A549 (cell line): ENCODE data around the gene OR51A4. TPM values are rescaled to one million over a fixed set of nuclear protein-coding genes. Genes with fewer than 3 reads are reported as not detected.

ENCODE experiments used
- ATAC-seq, 2 experiments: fragments of 200-7000 bp in 1 of 2; fragments of >200 bp in 1 of 2; cut with Nextera tagmentation in 1 of 2; cut with Tn5 transposase in 1 of 2; 3 replicates each; pipeline versions ENCODE4 v1.8.0 to v1.9.1; 2018 to 2020; ENCODE audit warnings: mild to moderate bottlenecking in 1 of 2, moderate library complexity in 1 of 2
- CTCF ChIA-PET: fragments of 300-600 bp; sonication (Branson Sonifier 250); formaldehyde crosslinking; extraction: SDS; loops from one replicate; lab custom pipeline; 2021; ENCODE audit warnings: antibody characterized with exemption, inconsistent platforms; lab: Yijun Ruan, JAX
- POLR2A ChIA-PET: fragments of 350-600 bp; formaldehyde crosslinking; extraction: SDS; loops from one replicate; lab custom pipeline; 2021; ENCODE audit warnings: antibody characterized with exemption, inconsistent platforms; lab: Yijun Ruan, JAX
- DNase-seq, 2 experiments: peaks; one replicate each; pipeline versions ENCODE4 v3.0.0 to v3.0.0-alpha.2; 2011 to 2016; ENCODE audit warnings: low read depth in 1 of 2, low spot score in 1 of 2
- FAIRE-seq: peaks from 2 replicates; lab custom pipeline; 2011; peaks lifted over from hg19 to GRCh38; lab: Jason Lieb, UNC
- H3K27ac ChIP-seq, 2 experiments: fragments of >200 bp; sonication (Bioruptor Twin); formaldehyde crosslinking; 3 replicates each; pipeline ENCODE4 v1.5.1; 2016 to 2017
- H3K4me1 ChIP-seq: fragments of >200 bp; sonication (Bioruptor Twin); formaldehyde crosslinking; 3 replicates; pipeline ENCODE4 v1.6.1; 2016
- H3K4me2 ChIP-seq: fragments of >200 bp; sonication (Bioruptor Twin); formaldehyde crosslinking; 3 replicates; pipeline ENCODE4 v1.6.1; 2016
- H3K4me3 ChIP-seq: fragments of >200 bp; sonication (Bioruptor Twin); formaldehyde crosslinking; 3 replicates; pipeline ENCODE4 v1.5.1; 2016
- H3K9me3 ChIP-seq: fragments of >200 bp; sonication (Bioruptor Twin); formaldehyde crosslinking; 3 replicates; pipeline ENCODE4 v1.6.1; 2016
- BHLHE40 ChIP-seq: IDR thresholded peaks from 2 replicates; pipeline ENCODE4 v1.6.1; 2012; ENCODE audit warnings: low read depth, low read length, inconsistent platforms
- CBX8 ChIP-seq: fragments of 200-600 bp; sonication (generic); IDR thresholded peaks from 2 replicates; pipeline ENCODE4 v1.6.1; 2016
- EHF ChIP-seq: fragments of 250-450 bp; sonication (Bioruptor Pico); IDR thresholded peaks from 2 replicates; pipeline ENCODE4 v1.5.0; 2020; ENCODE audit warnings: mild to moderate bottlenecking
- EHMT2 ChIP-seq: fragments of 200-600 bp; sonication (generic); IDR thresholded peaks from 2 replicates; pipeline ENCODE4 v1.6.1; 2016; ENCODE audit warnings: antibody characterized with exemption, low read depth, mild to moderate bottlenecking, moderate library complexity
- EP300 ChIP-seq, 2 experiments: fragments of >200 bp; sonication (Bioruptor Twin); formaldehyde crosslinking; IDR thresholded peaks; 2 replicates in 1 of 2; 3 replicates in 1 of 2; pipeline ENCODE4 v1.6.1; 2016 to 2017
- FOXS1 ChIP-seq: fragments of 250-450 bp; sonication (Bioruptor Pico); IDR thresholded peaks from 2 replicates; pipeline ENCODE4 v1.5.0; 2020; ENCODE audit warnings: mild to moderate bottlenecking, moderate library complexity
- GATA3 ChIP-seq: IDR thresholded peaks from 2 replicates; pipeline ENCODE4 v1.6.1; 2012; ENCODE audit warnings: borderline replicate concordance
- HOXA7 ChIP-seq: fragments of 250-450 bp; sonication (Bioruptor Pico); IDR thresholded peaks from 2 replicates; pipeline ENCODE4 v1.5.0; 2020; ENCODE audit warnings: mild to moderate bottlenecking, moderate library complexity
- HOXB13 ChIP-seq: fragments of 250-450 bp; sonication (Bioruptor Pico); IDR thresholded peaks from 2 replicates; pipeline ENCODE4 v1.5.0; 2020; ENCODE audit warnings: low read depth, mild to moderate bottlenecking, moderate library complexity
- JUN ChIP-seq, 2 experiments: fragments of >200 bp; sonication (Bioruptor Twin); formaldehyde crosslinking; IDR thresholded peaks; 2 replicates in 1 of 2; 3 replicates in 1 of 2; pipeline ENCODE4 v1.6.1; 2016 to 2017
- KDM1A ChIP-seq: fragments of 200-600 bp; sonication (generic); IDR thresholded peaks from 2 replicates; pipeline ENCODE4 v1.6.1; 2016; ENCODE audit warnings: low read depth, mild to moderate bottlenecking
- KDM5A ChIP-seq: fragments of 200-600 bp; sonication (generic); IDR thresholded peaks from 2 replicates; pipeline ENCODE4 v1.6.1; 2016; ENCODE audit warnings: antibody characterized with exemption, mild to moderate bottlenecking
- MAFK ChIP-seq: fragments of 450-650 bp; IDR thresholded peaks from 2 replicates; pipeline ENCODE4 v1.6.1; 2014; ENCODE audit not compliant: partially characterized antibody
- POLR2AphosphoS2 ChIP-seq: conservative IDR thresholded peaks from 2 replicates; pipeline ENCODE4 v1.6.1; 2012; ENCODE audit warnings: low read length, improper control_type of control experiment, inconsistent platforms
- RAD21 ChIP-seq, 2 experiments: fragments of >200 bp in 1 of 2; sonication (Bioruptor Twin) in 1 of 2; formaldehyde crosslinking in 1 of 2; IDR thresholded peaks in 1 of 2; conservative IDR thresholded peaks in 1 of 2; 2 replicates in 1 of 2; 3 replicates in 1 of 2; pipeline ENCODE4 v1.6.1; 2012 to 2018; ENCODE audit warnings: inconsistent platforms in 1 of 2
- RFX5 ChIP-seq: fragments of 450-650 bp; IDR thresholded peaks from 2 replicates; pipeline ENCODE4 v1.7.1; 2014; ENCODE audit warnings: antibody characterized with exemption, mild to moderate bottlenecking, moderate library complexity
- RNF2 ChIP-seq: fragments of 200-600 bp; sonication (generic); IDR thresholded peaks from 2 replicates; pipeline ENCODE4 v1.6.1; 2016; ENCODE audit warnings: low read depth, mild to moderate bottlenecking, antibody characterized with exemption, moderate library complexity, borderline replicate concordance
- SREBF2 ChIP-seq: fragments of 450-650 bp; IDR thresholded peaks from 2 replicates; pipeline ENCODE4 v1.6.1; 2014; ENCODE audit warnings: mild to moderate bottlenecking, moderate library complexity
- TFCP2L1 ChIP-seq: fragments of 250-450 bp; sonication (Bioruptor Pico); IDR thresholded peaks from 2 replicates; pipeline ENCODE4 v1.5.0; 2021; ENCODE audit warnings: mild to moderate bottlenecking
- ZNF302 ChIP-seq: fragments of 250-450 bp; sonication (Bioruptor Pico); IDR thresholded peaks from 2 replicates; pipeline ENCODE4 v1.9.0; 2021; ENCODE audit warnings: inconsistent platforms, mild to moderate bottlenecking, moderate library complexity
- WGBS: methylation state at CpG from one replicate; pipeline ENCODE4 v1.1.6; 2017; ENCODE audit errors: missing lambda C conversion rate; 5-methylcytosine and 5-hydroxymethylcytosine counted together
- polyA minus RNA-seq: library from RNA; depleted of rRNA, polyadenylated mRNA; stranded (reverse); fragments of >200 nt; gene quantifications from 2 replicates; pipeline ENCODE4 v1.2.3, GENCODE V29; 2011; rRNA and poly(A)+ RNA removed
- polyA plus RNA-seq, 4 experiments: library from polyadenylated mRNA; depleted of rRNA in 3 of 4; stranded (reverse); fragments of >200 nt; fragmentation: RNase III in 1 of 4; extraction: RNeasy Plus Mini Kit Qiagen cat#74134 plus additional on column Dnase treatment in 1 of 4; gene quantifications; 2 replicates in 3 of 4; 3 replicates in 1 of 4; pipeline ENCODE4 v1.2.3, GENCODE V29; 2011 to 2017
- TF ChIP-seq, protein P1 (sequence below): IDR thresholded peaks from 2 replicates; pipeline ENCODE4 v1.6.1; 2012
- TF ChIP-seq, protein P2 (sequence below): IDR thresholded peaks from 2 replicates; pipeline ENCODE4 v1.6.1; 2012
- TF ChIP-seq, protein P3 (sequence below): fragments of 200-600 bp; sonication (generic); IDR thresholded peaks from 2 replicates; pipeline ENCODE4 v1.6.1; 2016; ENCODE audit warnings: antibody characterized with exemption, mild to moderate bottlenecking, moderate library complexity
- TF ChIP-seq, protein P4 (sequence below): IDR thresholded peaks from 2 replicates; pipeline ENCODE4 v1.6.1; 2012; ENCODE audit warnings: low read depth, borderline replicate concordance
- TF ChIP-seq, protein P5 (sequence below): fragments of >200 bp; sonication (Bioruptor Twin); formaldehyde crosslinking; IDR thresholded peaks from 3 replicates; pipeline ENCODE4 v1.5.1; 2016
- TF ChIP-seq, protein P6 (sequence below): fragments of 150-350 bp; IDR thresholded peaks from 2 replicates; pipeline ENCODE4 v1.6.1; 2014; ENCODE audit warnings: low read depth, mild to moderate bottlenecking, low read length
- TF ChIP-seq, protein P7 (sequence below): fragments of 450-650 bp; IDR thresholded peaks from 2 replicates; pipeline ENCODE4 v1.6.1; 2014; ENCODE audit warnings: antibody characterized with exemption

The OR51A4 gene, protein sequence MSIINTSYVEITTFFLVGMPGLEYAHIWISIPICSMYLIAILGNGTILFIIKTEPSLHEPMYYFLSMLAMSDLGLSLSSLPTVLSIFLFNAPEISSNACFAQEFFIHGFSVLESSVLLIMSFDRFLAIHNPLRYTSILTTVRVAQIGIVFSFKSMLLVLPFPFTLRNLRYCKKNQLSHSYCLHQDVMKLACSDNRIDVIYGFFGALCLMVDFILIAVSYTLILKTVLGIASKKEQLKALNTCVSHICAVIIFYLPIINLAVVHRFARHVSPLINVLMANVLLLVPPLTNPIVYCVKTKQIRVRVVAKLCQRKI
- polyA plus RNA-seq (2011; rRNA removed) (not detected in 2 replicates), polyA plus RNA-seq (2017; fragmentation: RNase III; extraction: RNeasy Plus Mini Kit Qiagen cat#74134 plus additional on column Dnase treatment) (not detected in 3 replicates), polyA minus RNA-seq (not detected in 2 replicates)
- polyA plus RNA-seq (2012; cell fraction: cytosol; rRNA removed): not detected in 2 replicates
- polyA plus RNA-seq (2012; cell fraction: nucleus; rRNA removed): not detected in 2 replicates

DNA sequence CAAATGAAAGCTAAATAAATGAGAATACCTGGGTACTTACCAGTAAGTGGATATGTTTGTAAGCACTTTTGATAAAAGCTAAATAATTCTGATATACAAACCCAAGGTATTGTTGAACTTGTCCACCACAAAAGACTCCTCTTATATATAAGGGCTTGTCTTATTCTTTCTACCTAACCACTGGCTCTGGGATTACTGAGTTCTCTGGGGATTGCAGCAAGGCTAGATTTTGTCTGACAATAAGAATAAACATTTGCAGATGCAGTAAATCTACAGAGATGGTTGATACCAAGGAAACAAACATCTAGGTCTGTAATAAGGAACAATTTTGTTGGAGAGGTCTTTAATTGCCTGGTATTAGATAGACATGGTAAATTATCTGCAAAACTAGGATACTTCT is at the start of gene OR51A4:
Gene OR51A4 (minus strand): TSS at position 101 of the 400 bp plus-strand sequence. CDS start 505 bp downstream, outside the sequence.
- DNase-seq (no peak), FAIRE-seq (no peak), ATAC-seq (no peak)
- ChIA-PET POLR2A (no interaction called here), CTCF (no interaction called here)
- Histone ChIP-seq H3K4me1 (no peaks in the 10 kb centered on the region), H3K27ac (no peak within 1 kb of the TSS), H3K4me3 (no peak within 1 kb of the TSS), H3K4me2 (no peak within 1 kb of the TSS), H3K9me3 (no peaks in the 10 kb centered on the region)
- TF ChIP-seq JUN (IDR thresholded peaks at IDR 0.05) (no peak), KDM5A (no peak), FOXS1 (CRISPR knock-in tag) (no peak), SREBF2 (no peak), HOXB13 (CRISPR knock-in tag) (no peak), MAFK (no peak), HOXA7 (CRISPR knock-in tag) (no peak), CBX8 (no peak)
- TF ChIP-seq, protein P1, sequence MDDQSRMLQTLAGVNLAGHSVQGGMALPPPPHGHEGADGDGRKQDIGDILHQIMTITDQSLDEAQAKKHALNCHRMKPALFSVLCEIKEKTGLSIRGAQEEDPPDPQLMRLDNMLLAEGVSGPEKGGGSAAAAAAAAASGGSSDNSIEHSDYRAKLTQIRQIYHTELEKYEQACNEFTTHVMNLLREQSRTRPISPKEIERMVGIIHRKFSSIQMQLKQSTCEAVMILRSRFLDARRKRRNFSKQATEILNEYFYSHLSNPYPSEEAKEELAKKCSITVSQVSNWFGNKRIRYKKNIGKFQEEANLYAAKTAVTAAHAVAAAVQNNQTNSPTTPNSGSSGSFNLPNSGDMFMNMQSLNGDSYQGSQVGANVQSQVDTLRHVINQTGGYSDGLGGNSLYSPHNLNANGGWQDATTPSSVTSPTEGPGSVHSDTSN: no peak
- TF ChIP-seq, protein P2, sequence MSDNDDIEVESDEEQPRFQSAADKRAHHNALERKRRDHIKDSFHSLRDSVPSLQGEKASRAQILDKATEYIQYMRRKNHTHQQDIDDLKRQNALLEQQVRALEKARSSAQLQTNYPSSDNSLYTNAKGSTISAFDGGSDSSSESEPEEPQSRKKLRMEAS: no peak
- TF ChIP-seq, protein P3, sequence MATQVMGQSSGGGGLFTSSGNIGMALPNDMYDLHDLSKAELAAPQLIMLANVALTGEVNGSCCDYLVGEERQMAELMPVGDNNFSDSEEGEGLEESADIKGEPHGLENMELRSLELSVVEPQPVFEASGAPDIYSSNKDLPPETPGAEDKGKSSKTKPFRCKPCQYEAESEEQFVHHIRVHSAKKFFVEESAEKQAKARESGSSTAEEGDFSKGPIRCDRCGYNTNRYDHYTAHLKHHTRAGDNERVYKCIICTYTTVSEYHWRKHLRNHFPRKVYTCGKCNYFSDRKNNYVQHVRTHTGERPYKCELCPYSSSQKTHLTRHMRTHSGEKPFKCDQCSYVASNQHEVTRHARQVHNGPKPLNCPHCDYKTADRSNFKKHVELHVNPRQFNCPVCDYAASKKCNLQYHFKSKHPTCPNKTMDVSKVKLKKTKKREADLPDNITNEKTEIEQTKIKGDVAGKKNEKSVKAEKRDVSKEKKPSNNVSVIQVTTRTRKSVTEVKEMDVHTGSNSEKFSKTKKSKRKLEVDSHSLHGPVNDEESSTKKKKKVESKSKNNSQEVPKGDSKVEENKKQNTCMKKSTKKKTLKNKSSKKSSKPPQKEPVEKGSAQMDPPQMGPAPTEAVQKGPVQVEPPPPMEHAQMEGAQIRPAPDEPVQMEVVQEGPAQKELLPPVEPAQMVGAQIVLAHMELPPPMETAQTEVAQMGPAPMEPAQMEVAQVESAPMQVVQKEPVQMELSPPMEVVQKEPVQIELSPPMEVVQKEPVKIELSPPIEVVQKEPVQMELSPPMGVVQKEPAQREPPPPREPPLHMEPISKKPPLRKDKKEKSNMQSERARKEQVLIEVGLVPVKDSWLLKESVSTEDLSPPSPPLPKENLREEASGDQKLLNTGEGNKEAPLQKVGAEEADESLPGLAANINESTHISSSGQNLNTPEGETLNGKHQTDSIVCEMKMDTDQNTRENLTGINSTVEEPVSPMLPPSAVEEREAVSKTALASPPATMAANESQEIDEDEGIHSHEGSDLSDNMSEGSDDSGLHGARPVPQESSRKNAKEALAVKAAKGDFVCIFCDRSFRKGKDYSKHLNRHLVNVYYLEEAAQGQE: no peak
- TF ChIP-seq, protein P4, sequence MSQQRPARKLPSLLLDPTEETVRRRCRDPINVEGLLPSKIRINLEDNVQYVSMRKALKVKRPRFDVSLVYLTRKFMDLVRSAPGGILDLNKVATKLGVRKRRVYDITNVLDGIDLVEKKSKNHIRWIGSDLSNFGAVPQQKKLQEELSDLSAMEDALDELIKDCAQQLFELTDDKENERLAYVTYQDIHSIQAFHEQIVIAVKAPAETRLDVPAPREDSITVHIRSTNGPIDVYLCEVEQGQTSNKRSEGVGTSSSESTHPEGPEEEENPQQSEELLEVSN: no peak

DNA sequence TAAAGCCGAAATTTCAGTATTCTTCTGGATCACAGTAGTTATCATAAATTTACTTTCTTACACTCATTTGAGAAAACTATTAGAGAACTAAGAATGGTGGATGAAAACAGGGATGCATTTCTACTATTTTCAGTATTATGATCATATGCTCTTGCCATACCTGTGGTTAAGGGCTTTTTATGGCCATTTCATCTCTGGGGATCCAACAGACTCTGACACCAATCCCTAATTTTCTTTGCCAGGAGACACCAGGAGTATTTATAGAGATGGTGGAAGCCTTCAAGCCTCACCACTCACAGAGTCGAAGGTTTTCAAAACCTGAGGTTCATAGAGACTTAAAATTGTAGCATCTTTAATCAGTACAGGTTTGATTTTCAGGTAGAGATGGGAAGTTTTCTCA is 47.1 kb upstream of the OR51A4 start, which contains the start of gene OR51L1:
Gene OR51L1 (plus strand): TSS at position 301 of the 400 bp plus-strand sequence. CDS start 4,132 bp downstream, outside the sequence.
- no peaks in the 10 kb centered on the region for H3K9me3 ChIP-seq
- no peak within 1 kb of the TSS for H3K4me3 ChIP-seq
- 2% methylated on average over 2 of the region's 2 CpGs for WGBS
- no peak within 1 kb of the TSS for H3K4me2 ChIP-seq
- POLR2A ChIA-PET: no interaction called here
- CTCF ChIA-PET: no interaction called here
- DNase-seq (no peak), ATAC-seq (no peak), FAIRE-seq (no peak)
- H3K4me1 ChIP-seq: no peaks in the 10 kb centered on the region
- H3K27ac ChIP-seq: no peak within 1 kb of the TSS
- TF ChIP-seq, protein P5, sequence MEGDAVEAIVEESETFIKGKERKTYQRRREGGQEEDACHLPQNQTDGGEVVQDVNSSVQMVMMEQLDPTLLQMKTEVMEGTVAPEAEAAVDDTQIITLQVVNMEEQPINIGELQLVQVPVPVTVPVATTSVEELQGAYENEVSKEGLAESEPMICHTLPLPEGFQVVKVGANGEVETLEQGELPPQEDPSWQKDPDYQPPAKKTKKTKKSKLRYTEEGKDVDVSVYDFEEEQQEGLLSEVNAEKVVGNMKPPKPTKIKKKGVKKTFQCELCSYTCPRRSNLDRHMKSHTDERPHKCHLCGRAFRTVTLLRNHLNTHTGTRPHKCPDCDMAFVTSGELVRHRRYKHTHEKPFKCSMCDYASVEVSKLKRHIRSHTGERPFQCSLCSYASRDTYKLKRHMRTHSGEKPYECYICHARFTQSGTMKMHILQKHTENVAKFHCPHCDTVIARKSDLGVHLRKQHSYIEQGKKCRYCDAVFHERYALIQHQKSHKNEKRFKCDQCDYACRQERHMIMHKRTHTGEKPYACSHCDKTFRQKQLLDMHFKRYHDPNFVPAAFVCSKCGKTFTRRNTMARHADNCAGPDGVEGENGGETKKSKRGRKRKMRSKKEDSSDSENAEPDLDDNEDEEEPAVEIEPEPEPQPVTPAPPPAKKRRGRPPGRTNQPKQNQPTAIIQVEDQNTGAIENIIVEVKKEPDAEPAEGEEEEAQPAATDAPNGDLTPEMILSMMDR: no peak
- TF ChIP-seq FOXS1 (CRISPR knock-in tag): no peak
- TF ChIP-seq CBX8: no peak
- TF ChIP-seq EHMT2: no peak
- TF ChIP-seq POLR2AphosphoS2: no peak
- no peak for TF ChIP-seq GATA3
- TF ChIP-seq RNF2: no peak
- no peak for TF ChIP-seq KDM1A
- TF ChIP-seq, protein P6, sequence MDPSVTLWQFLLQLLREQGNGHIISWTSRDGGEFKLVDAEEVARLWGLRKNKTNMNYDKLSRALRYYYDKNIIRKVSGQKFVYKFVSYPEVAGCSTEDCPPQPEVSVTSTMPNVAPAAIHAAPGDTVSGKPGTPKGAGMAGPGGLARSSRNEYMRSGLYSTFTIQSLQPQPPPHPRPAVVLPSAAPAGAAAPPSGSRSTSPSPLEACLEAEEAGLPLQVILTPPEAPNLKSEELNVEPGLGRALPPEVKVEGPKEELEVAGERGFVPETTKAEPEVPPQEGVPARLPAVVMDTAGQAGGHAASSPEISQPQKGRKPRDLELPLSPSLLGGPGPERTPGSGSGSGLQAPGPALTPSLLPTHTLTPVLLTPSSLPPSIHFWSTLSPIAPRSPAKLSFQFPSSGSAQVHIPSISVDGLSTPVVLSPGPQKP: no peak
- no peak for TF ChIP-seq ZNF302
- no peak for TF ChIP-seq EHF (CRISPR knock-in tag)
- no peak for TF ChIP-seq TFCP2L1 (CRISPR knock-in tag)
- TF ChIP-seq BHLHE40: no peak
- TF ChIP-seq SREBF2: no peak
- no peak for TF ChIP-seq RFX5
- TF ChIP-seq, protein P7, sequence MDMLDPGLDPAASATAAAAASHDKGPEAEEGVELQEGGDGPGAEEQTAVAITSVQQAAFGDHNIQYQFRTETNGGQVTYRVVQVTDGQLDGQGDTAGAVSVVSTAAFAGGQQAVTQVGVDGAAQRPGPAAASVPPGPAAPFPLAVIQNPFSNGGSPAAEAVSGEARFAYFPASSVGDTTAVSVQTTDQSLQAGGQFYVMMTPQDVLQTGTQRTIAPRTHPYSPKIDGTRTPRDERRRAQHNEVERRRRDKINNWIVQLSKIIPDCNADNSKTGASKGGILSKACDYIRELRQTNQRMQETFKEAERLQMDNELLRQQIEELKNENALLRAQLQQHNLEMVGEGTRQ: no peak
- no peak for TF ChIP-seq RAD21 (conservative IDR thresholded peaks at IDR 0.05 in 1 of 2, IDR thresholded peaks at IDR 0.05 in 1 of 2)
- no peak for TF ChIP-seq EP300 (IDR thresholded peaks at IDR 0.05)
